Progenitor cell of endocrine pancreas (in vitro differentiated cells): Measurements from ENCODE around the gene C2CD4A. TPM values are rescaled to one million over a fixed set of nuclear protein-coding genes. Genes with fewer than 3 reads are reported as not detected.
A peak's percentile ranks its signal among the peaks of the same experiment; 100 is the strongest.

Experiments used
- DNase-seq: peaks from one replicate; pipeline ENCODE4 v3.0.0; 2021; ENCODE audit warnings: low spot score; ENCODE audit not compliant: unreplicated experiment
- H3K27ac Mint-ChIP-seq: 2 replicates; pipeline ENCODE4 v1.8.0; 2021; ENCODE audit warnings: mild to moderate bottlenecking, moderate library complexity, mixed read lengths
- H3K27me3 Mint-ChIP-seq: 2 replicates; pipeline ENCODE4 v1.8.0; 2021; ENCODE audit warnings: mixed read lengths
- H3K36me3 Mint-ChIP-seq: 2 replicates; pipeline ENCODE4 v1.8.0; 2022; ENCODE audit warnings: mixed read lengths; ENCODE audit not compliant: insufficient read depth
- H3K4me1 Mint-ChIP-seq: 2 replicates; pipeline ENCODE4 v1.8.0; 2021; ENCODE audit warnings: low read depth, mixed read lengths
- H3K4me3 Mint-ChIP-seq: 2 replicates; pipeline ENCODE4 v1.8.0; 2021; ENCODE audit warnings: low read depth, mild to moderate bottlenecking, moderate library complexity, mixed read lengths
- H3K9me3 Mint-ChIP-seq: 2 replicates; pipeline ENCODE4 v1.8.0; 2021; ENCODE audit warnings: low read depth, mixed read lengths
- CTCF ChIP-seq: fragments of 200-600 bp; sonication (generic); IDR thresholded peaks from one replicate; pipeline ENCODE4 v1.5.0; 2021; ENCODE audit warnings: antibody characterized with exemption, mild to moderate bottlenecking; ENCODE audit not compliant: unreplicated experiment
- total RNA-seq: library from RNA; stranded (reverse); gene quantifications from 2 replicates; pipeline ENCODE4 v1.2.1, GENCODE V29; 2021

The C2CD4A gene
- total RNA-seq, 1 donor from 2014 or later = 0.17 TPM

- H3K9me3 Mint-ChIP-seq = no peaks in the 10 kb centered on the region
- no peak overlapping the region for H3K4me3 Mint-ChIP-seq
- no peaks in the 10 kb centered on the region for H3K36me3 Mint-ChIP-seq
- H3K27ac Mint-ChIP-seq = no peak overlapping the region
- peaks cover 4% of the 10 kb centered on the region for H3K4me1 Mint-ChIP-seq
- H3K27me3 Mint-ChIP-seq = no peaks in the 10 kb centered on the region
- TF ChIP-seq CTCF = no peak
- no peak for DNase-seq
Measured at GRCh38 chr15:62109437-62109836, 42.7 kb downstream of the C2CD4A start.

GRCh38 chr15:62109982-62110851, 43.4 kb downstream of the C2CD4A start:
- H3K27me3 Mint-ChIP-seq = no peaks in the 10 kb centered on the region
- H3K36me3 Mint-ChIP-seq = no peaks in the 10 kb centered on the region
- no peak for TF ChIP-seq CTCF
- no peak for DNase-seq
- H3K9me3 Mint-ChIP-seq = peaks cover 3% of the 10 kb centered on the region
- peaks cover 8% of the 10 kb centered on the region for H3K4me1 Mint-ChIP-seq
- peak overlapping the region; percentile 38 for H3K27ac Mint-ChIP-seq
- no peak overlapping the region for H3K4me3 Mint-ChIP-seq

GRCh38 chr15:62112081-62112480, 45.3 kb downstream of the C2CD4A start:
- DNase-seq = no peak
- TF ChIP-seq CTCF = no peak
- Mint-ChIP-seq H3K27ac (no peak overlapping the region), H3K27me3 (no peaks in the 10 kb centered on the region), H3K4me3 (no peak overlapping the region), H3K9me3 (peaks cover 8% of the 10 kb centered on the region), H3K36me3 (no peaks in the 10 kb centered on the region), H3K4me1 (peaks cover 14% of the 10 kb centered on the region)

GRCh38 chr15:62112616-62113593, 46.1 kb downstream of the C2CD4A start:
- Mint-ChIP-seq H3K27me3 (no peaks in the 10 kb centered on the region), H3K4me3 (no peak overlapping the region), H3K9me3 (peaks cover 8% of the 10 kb centered on the region), H3K27ac (no peak overlapping the region), H3K36me3 (no peaks in the 10 kb centered on the region), H3K4me1 (peaks cover 10% of the 10 kb centered on the region)
- TF ChIP-seq CTCF = no peak
- DNase-seq = no peak

- peaks cover 10% of the 10 kb centered on the region for H3K4me1 Mint-ChIP-seq
- H3K9me3 Mint-ChIP-seq = peaks cover 8% of the 10 kb centered on the region
- no peak for DNase-seq
- H3K27ac Mint-ChIP-seq = no peak overlapping the region
- no peak overlapping the region for H3K4me3 Mint-ChIP-seq
- TF ChIP-seq CTCF = no peak
- no peaks in the 10 kb centered on the region for H3K27me3 Mint-ChIP-seq
- no peaks in the 10 kb centered on the region for H3K36me3 Mint-ChIP-seq
Measured at GRCh38 chr15:62115847-62116246, 49.1 kb downstream of the C2CD4A start.
